ENCODE data around the gene PDE4C.

Gene PDE4C

GRCh38 chr19:18252370-18252717 lies 26.1 kb upstream of the PDE4C start:
- no peak overlapping the region for H3K4me3 ChIP-seq (ENCODE audit: low read depth, low read length)
- no peak for DNase-seq (ENCODE audit: low read depth, low spot score)
- ChIA-PET CTCF (interaction anchor here (0.5 to 10.8 kb wide), 53 partner anchors 8 to 296 kb away, joined by 3 to 217 read pairs (median 7); partner anchors contain the start of genes ARRDC2, IFI30, IQCN and MPV17L2), POLR2A (interaction anchor here (1.0 to 1.3 kb wide), 3 partner anchors 29 to 58 kb away, joined by 3 to 4 read pairs (median 3); partner anchors contain the start of gene JUND)
- TF ChIP-seq CTCF (IDR thresholded peaks at IDR 0.05; ENCODE audit: insufficient read depth, low read length, missing control alignments) = no peak

GRCh38 chr19:18251587-18252369 lies 25.5 kb upstream of the PDE4C start:
- DNase-seq (ENCODE audit: low read depth, low spot score) = no peak
- peak; percentile 85 for TF ChIP-seq CTCF (IDR thresholded peaks at IDR 0.05; ENCODE audit: insufficient read depth, low read length, missing control alignments)
- POLR2A ChIA-PET = interaction anchor here (0.5 to 1.3 kb wide), 5 partner anchors 30 to 196 kb away, joined by 3 to 4 read pairs (median 3); partner anchors contain the start of genes JUND and RAB3A
- CTCF ChIA-PET = interaction anchor here (0.5 to 10.8 kb wide), 53 partner anchors 7 to 297 kb away, joined by 3 to 217 read pairs (median 7); partner anchors contain the start of genes ARRDC2, IFI30, IQCN and MPV17L2
- H3K4me3 ChIP-seq (ENCODE audit: low read depth, low read length) = no peak overlapping the region

GRCh38 chr19:18249834-18250233 lies 23.6 kb upstream of the PDE4C start:
- DNase-seq (ENCODE audit: low read depth, low spot score) = no peak
- ChIA-PET CTCF (interaction anchor here (0.7 to 10.8 kb wide), 9 partner anchors 9 to 138 kb away, joined by 3 to 217 read pairs (median 5); partner anchors contain the start of genes MPV17L2 and RAB3A), POLR2A (no interaction called here)
- H3K4me3 ChIP-seq (ENCODE audit: low read depth, low read length) = no peak overlapping the region
- TF ChIP-seq CTCF (IDR thresholded peaks at IDR 0.05; ENCODE audit: insufficient read depth, low read length, missing control alignments) = no peak

- ChIA-PET POLR2A (interaction anchor here (0.6 to 0.8 kb wide), 2 partner anchors 9 to 11 kb away, joined by 3 read pairs; no protein-coding TSS in a partner anchor), CTCF (interaction anchor here (0.7 to 1.8 kb wide), 6 partner anchors 8 to 152 kb away, joined by 3 to 13 read pairs (median 4); a partner anchor contains a TSS)
- H3K4me3 ChIP-seq (ENCODE audit: low read depth, low read length) = no peak overlapping the region
- no peak for DNase-seq (ENCODE audit: low read depth, low spot score)
- TF ChIP-seq CTCF (IDR thresholded peaks at IDR 0.05; ENCODE audit: insufficient read depth, low read length, missing control alignments) = no peak
Observed at GRCh38 chr19:18245297-18245696, 19.1 kb upstream of the PDE4C start.

GRCh38 chr19:18239303-18239702 lies 13.1 kb upstream of the PDE4C start:
- ChIA-PET CTCF (interaction anchor here (0.8 to 4.0 kb wide), 4 partner anchors 8 to 89 kb away, joined by 3 to 24 read pairs (median 6); no protein-coding TSS in a partner anchor), POLR2A (interaction anchor here (1.0 kb wide), 1 partner anchor 42 kb away, joined by 3 read pairs; the partner anchor contains the start of gene JUND)
- no peak overlapping the region for H3K4me3 ChIP-seq (ENCODE audit: low read depth, low read length)
- DNase-seq (ENCODE audit: low read depth, low spot score) = no peak
- TF ChIP-seq CTCF (IDR thresholded peaks at IDR 0.05; ENCODE audit: insufficient read depth, low read length, missing control alignments) = no peak

- no peak for DNase-seq (ENCODE audit: low read depth, low spot score)
- H3K4me3 ChIP-seq (ENCODE audit: low read depth, low read length) = no peak overlapping the region
- TF ChIP-seq CTCF (IDR thresholded peaks at IDR 0.05; ENCODE audit: insufficient read depth, low read length, missing control alignments) = no peak
- ChIA-PET CTCF (interaction anchor here (2.9 kb wide), 1 partner anchor 19 kb away, joined by 17 read pairs; no protein-coding TSS in a partner anchor), POLR2A (no interaction called here)
Observed at GRCh38 chr19:18234194-18234593, 8.0 kb upstream of the PDE4C start.
